Measurements from ENCODE around the gene CSMD2.

DNA sequence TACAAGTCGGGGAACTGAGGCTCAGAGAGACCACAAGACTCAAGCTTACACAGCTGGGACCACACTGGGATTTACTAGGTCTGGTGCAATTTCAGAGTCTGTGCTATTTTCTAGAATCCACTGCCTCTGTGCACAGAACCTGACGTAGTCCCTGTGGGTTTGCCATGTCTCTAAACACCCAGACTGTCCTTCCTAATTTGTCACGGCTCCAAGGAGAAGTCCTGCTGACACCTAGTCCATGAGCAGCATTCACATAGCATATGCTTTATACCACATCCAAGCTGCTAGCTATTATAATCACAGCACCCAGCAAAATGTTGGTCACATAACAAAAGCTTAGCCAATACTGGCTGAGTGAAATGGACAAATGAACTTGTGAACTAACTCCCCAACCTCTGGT, 380.2 kb downstream of the CSMD2 start:
- TF ChIP-seq, protein P1, sequence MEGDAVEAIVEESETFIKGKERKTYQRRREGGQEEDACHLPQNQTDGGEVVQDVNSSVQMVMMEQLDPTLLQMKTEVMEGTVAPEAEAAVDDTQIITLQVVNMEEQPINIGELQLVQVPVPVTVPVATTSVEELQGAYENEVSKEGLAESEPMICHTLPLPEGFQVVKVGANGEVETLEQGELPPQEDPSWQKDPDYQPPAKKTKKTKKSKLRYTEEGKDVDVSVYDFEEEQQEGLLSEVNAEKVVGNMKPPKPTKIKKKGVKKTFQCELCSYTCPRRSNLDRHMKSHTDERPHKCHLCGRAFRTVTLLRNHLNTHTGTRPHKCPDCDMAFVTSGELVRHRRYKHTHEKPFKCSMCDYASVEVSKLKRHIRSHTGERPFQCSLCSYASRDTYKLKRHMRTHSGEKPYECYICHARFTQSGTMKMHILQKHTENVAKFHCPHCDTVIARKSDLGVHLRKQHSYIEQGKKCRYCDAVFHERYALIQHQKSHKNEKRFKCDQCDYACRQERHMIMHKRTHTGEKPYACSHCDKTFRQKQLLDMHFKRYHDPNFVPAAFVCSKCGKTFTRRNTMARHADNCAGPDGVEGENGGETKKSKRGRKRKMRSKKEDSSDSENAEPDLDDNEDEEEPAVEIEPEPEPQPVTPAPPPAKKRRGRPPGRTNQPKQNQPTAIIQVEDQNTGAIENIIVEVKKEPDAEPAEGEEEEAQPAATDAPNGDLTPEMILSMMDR (IDR thresholded peaks at IDR 0.05; ENCODE audit: low read depth, low read length) = no peak
- no peak for TF ChIP-seq EZH2phosphoT487 (IDR thresholded peaks at IDR 0.05; ENCODE audit: low read depth)
